GM21526 (cell line): Measurements from ENCODE around the gene CD7.

Experiments
- ATAC-seq: cut with Tn5 transposase; IDR thresholded peaks from one replicate; pipeline ENCODE4 v1.9.1; 2021; ENCODE audit warnings: moderate library complexity; ENCODE audit not compliant: unreplicated experiment, low FRiP score

CD7 gene

DNA sequence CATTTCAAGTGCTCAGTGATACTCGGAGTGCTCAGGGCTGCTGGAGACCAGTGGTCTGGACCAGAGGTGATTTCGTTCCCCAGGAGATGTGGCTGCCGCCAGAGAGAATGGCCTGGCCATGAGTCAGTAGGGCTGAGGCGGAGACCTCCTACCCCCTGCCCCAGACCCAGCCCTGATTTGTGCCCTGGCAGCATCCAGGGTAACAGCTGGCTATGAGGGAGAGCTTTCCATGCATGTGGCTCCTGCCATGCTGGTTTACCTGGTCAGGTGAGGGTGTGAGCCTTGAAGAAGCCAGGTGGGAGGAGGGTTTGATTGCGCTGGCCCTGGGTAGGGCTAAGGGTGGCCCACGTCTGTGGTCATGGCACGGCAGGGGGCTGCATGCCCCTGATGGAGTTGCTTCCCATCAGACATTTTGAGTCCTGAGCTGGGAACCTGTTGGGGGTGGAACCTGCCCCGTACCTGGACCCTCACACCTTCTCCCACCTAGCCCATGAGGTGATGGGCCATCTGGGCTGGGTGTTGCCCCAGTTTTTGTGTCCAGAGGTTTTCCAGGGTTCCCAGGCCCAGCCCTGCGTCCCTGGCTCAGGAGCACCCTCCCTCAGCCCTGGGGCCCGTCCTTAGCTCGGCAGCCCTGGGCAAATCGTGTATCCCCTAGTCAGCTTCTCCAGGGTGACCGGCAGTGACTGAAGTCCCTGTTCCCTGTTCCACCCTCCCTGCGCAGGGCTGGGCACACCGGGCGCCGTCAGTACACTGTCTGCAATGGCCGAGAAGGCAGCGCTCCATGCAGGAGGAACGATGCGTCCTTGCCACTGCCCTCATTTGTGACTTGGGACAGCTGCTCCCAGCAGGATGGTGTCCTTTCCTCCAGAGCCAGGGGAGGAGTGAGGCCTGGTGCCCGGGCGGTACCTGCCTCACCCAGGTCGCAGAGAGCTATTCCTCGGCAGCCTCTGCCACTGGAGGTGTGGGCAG lies 34.9 kb downstream of the CD7 start:
- no peak for ATAC-seq

DNA sequence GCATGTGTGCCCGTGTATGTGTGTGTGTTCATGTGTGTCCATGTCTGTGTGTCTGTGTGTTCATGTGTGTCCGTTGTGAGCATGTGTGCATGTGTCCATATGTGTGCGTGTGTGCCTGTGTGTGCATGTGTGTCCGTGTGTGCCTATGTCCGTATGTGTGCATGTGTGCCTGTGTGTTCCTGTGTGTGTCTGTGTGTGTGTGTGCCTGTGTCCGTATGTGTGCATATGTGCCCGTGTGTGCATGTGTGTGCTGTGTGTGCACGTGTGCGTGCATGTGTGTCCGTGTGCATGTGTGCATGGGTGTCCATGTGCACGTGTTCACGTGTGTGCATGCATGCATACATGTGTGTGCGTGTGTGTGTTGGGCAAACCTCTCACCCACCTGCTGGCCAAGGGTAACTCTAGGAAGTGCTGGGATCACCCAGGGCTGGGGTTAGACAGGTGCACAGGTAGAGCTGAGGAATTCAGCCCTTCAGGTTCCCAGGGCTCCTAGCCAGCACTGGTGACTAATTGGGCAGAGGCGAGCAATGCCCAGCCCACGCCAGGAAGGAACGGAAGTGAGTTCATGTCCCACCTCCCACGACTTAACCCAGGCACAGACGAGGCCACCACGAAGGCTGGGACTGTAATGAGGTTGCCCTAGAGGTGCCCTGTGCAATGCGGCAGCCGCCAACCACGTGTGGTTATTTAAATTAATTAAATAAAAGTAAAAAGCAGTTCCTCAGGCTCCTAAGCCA lies 35.7 kb downstream of the CD7 start:
- no peak for ATAC-seq

DNA sequence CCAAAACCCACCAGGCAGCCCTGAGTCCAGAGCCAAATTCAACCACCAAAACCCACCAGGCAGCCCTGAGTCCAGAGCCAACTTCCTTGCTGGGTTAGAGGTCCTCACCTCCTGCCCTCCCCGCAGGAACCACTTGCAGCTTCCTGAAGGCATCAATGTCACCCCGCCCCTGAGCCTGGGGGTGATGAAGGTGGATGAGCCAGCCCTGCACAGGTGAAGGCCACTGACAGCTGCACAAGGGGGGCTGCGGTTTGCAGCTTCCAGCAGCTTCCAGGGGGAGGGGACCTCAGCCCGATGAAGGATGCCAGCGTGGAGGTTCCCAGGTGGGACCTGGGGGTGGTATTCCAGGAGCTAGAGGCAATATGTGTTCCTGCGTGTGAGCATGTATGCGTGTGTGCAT lies 36.3 kb downstream of the CD7 start:
- no peak for ATAC-seq

DNA sequence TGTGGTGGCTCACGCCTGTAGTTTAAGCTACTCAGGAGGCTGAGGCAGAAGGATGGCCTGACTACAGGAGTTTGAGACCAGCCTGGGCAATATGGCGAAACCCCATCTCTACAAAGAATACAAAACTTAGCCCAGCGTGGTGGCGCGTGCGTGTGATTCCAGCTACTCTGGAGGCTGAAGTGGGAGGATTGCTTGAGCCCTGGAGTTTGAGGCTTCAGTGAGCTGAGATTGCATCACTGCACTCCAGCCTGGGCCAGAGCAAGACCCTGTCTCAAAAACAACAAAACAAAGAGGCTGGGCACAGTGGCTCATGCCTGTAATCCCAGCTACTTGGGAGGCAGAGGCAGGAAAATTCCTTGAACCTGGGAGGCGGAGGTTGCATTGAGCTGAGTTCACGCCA lies 36.9 kb downstream of the CD7 start:
- ATAC-seq, result no peak

DNA sequence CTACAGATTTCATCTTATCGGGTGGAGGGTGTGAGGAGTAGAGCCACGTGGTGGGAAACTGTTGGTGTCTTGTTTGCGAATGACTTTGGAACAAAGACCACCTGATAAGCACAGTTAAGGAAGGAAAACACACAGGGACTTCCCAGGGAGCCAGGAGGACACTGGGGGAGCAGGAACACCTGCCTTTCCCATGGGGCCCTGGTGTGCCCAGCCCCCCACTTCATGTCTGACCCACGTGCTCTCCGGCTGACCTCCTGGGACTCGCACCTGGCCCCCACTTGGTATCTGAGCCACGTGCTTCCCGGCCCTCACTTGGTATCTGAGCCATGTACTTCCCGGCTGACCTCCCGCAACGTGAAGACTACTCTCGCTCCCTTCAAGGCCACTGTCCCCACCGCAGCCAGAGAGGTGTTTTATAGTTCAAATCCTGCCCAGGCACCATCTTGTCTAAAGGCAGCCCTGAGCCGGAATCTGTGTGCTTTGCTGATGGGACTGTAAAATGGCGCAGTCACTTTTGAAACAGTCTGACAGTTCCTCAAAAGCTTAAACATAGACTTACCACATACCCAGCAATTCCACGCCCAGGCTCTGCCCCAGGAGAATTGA lies 38.5 kb downstream of the CD7 start:
- ATAC-seq, result no peak

DNA sequence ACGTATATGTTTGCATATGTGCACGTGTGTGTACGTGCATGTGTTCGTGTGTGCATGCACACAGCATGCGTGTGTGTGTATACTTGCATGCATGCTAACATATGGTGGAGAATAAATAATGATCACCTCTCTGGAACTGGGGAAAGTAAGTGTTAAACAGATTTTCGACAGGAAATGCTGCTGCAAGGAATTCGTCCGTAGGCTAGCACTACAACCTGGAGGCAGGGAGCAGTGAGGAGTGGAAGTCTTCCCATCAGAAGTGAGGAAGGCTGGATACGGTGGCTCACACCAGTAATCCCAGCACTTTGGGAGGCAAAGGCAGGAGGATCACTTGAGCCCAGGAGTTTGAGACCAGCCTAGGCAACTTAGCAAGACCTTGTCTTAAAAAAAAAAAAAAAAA lies 39.1 kb downstream of the CD7 start:
- no peak for ATAC-seq

DNA sequence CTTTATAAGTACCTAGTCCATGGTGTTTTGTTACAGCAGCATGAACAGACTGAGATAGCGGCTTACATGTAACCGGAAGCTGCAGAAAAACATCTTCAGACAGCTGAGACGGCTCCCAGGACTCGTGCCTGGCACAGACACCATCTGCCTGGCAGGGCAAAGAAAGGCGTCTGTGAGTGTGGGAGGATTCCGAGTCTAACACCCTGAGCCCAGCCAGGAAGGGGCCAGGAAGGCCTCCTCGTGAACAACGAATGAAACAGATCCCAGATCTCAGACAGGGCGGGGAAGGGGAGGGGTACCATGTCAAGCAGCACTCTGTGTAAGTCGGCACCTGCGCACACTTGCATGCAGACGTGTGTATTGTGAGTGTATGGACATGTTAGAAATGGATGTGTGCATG lies 39.6 kb downstream of the CD7 start:
- ATAC-seq, result no peak

DNA sequence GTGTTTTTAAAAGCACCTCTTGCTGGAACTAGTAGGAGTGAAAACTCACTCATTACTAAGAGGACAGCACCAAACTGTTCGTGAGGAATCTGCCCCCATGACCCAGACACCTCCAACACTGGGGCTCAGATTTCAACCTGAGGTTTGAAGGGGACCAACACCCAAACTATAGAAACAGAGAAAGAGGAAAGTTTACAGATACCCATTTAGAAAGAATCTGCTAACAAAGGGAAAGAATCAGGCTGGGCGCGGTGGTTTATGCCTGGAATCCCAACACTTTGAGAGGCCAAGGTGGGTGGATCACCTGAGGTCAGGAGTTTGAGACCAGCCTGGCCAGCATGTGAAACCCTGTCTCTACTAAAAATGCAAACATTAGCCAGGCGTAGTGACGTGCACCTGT lies 40.5 kb downstream of the CD7 start:
- no peak for ATAC-seq

DNA sequence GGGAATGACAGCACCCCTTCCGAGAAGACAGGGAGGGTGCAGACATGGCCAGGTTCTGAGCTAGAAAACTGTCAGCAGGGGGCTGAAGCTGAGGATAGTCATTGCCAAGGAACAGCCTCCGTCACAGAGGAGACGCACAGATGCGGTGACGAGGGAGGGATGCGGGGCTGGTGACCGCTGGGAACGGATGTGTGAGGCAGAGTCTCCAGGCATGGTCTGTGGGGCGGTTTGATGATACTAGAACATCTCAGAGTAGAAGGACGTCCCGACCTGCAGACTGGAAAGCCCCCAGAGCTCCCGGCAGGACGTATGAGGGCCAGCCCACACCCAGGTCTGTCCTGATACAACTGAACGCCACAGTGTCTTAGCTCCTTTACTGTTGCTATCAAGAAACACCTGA lies 42.1 kb downstream of the CD7 start:
- no peak for ATAC-seq

DNA sequence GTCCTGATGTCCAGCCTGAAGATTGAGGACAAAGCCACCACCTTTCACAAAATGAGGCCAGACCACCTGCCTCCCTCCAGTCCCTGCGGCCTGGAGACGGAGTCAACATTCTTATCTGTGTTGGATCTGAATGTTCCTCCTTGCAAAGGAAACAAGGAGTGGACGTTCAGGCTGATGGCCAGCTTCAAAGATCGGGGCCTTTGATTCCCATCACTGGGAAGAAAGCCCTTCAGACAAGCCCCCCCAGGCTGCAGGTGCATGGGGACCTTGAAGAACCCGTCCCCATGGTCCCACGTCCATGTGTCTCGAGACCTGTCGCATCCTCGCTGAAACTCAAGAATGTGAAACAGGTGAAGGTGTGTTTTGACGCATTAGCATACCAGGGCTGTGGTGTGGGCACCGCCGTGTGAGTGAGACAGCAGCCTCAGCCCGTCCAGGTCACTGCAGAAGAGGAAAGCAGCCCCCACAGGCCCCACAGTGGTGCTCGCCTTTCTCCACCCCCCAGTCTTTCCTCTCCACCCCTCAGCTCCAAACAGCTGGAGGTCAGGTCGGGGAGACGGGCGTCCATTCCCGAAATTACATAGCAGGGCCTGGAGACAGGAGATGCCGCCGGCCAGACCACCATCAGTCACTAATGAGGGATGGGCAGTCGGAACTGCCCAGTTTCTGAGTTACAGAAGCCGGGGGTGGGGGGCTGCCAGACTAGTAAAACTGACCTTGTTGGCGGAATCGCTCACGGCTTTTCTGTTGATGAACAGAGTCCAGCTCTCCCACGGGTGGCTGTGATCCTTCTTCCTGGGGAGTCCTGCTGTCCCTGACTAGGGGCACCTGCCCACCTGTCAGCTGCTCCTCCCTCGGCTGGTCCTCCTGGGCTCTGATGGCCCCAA lies 43.0 kb downstream of the CD7 start:
- ATAC-seq, result no peak

DNA sequence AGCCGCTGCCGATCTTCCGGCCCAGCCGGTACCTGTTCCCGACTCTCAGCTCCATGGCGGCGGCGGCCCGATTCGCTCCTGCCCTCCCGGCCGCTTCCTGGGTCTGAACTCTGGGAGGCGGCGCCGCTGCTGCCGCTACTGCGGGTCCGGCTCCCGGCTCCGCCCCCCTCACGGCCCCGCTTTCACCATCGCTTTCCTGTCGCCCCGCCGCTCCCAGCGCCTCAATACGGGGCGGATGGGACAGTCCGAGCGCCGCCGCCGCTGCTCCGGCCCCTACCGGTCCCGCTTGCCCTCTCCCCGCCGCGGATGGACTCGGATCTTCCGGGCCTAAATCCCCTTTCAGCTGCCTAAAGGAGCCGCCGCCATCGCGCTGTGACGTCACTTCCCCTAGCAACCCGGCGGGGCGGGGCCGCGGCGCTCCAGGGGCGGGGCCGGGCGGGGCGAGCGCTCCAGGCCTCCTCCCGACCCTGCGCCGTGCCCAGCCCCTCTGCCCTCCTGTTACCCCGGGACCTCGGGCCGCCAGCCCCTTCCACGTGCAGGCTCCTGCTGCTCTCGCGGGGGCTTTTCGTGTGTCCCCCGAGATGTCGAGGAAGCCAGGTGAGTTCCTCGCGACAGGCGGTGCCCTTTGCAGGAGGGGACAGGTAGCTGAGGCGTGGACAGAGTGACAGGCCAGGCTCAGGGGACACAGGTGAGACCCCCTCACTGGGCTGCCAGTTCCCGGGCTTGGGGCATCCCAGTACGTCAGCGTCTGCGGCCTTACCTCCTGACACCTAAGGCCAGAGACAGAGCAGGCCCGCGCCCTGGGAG lies 43.9 kb downstream of the CD7 start, which contains the start of gene CSNK1D:
Gene CSNK1D (minus strand): TSS at position 374 of the 807 bp plus-strand sequence. CDS start 319 bp downstream, at position 55.
- ATAC-seq, result peak; percentile 65

DNA sequence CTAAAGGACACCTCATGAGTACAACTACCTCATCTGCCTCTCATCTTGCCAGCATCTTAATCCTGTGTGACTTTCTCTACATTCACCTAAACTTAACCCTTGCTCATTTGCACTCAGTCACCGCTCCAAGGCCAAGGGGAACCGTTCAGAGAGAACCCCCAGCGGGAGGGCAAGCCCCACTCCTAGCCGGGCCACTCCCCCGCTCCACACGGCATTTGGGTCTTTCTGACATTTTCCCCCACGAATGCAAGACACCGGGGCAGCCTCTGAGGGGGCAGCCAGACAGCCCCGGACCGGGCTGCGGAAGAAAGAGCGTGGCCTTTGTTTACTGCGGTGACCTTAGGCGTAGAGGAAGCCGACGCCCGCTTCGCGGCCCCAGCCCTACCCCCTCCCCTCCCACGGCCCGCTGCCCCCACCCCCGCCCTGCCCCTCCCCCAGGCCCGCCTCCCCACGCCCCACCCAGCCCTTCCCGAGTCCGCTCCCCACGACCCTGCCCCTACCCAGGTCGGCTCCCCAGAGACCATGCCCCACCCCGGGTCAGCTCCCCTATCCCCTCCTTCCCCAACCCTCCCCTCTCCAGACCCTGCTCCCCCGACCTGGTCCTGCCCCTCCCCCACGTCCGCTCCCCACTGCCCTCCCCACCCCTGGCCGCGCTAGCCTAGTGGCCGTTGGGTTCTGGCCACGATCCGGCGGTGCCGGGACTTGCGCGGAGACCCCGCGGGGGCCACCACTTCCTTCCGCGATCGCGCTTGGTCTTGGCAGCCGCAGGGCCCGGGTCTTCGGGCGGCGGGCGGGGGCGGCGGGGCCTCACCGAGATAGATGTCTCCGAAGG lies 44.7 kb downstream of the CD7 start:
- ATAC-seq, result no peak

DNA sequence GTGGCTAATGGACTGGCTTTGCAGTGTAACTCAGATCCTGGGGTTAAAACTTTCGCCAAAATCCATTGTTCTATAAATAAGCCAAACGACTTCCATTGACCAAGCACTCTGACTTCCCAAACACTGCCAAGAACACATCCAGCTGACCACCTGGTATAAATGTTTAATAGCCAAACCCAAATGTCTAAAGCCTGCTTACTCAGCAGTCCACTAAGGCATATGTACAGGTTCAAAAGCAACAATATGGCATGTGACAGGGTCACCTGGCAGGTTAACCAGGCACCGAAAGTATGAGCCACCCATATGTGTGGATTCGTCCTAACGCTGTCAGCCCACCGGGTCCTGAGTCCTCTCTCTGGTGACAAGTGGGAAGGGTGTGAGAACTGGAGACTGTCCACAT lies 46.0 kb downstream of the CD7 start:
- no peak for ATAC-seq

DNA sequence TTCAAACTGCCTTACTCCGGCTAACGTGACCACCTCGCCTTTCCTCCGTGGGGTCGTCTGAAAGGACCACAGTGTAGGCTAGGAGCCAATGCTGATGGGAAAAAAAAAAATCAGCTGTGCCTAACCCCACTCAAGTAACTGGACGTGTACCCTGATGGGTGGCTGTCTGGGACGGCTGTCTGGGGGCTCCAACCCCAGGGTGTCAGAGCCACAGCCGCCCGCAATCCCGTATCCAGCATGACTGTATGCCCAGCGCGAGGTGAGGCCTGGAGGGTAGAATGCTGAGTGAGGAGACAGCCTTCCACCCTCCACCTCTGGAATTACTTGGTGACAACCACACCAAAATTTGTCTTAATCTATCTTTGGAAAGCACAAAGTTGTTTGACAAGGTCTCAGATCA lies 46.8 kb downstream of the CD7 start:
- ATAC-seq, result no peak

DNA sequence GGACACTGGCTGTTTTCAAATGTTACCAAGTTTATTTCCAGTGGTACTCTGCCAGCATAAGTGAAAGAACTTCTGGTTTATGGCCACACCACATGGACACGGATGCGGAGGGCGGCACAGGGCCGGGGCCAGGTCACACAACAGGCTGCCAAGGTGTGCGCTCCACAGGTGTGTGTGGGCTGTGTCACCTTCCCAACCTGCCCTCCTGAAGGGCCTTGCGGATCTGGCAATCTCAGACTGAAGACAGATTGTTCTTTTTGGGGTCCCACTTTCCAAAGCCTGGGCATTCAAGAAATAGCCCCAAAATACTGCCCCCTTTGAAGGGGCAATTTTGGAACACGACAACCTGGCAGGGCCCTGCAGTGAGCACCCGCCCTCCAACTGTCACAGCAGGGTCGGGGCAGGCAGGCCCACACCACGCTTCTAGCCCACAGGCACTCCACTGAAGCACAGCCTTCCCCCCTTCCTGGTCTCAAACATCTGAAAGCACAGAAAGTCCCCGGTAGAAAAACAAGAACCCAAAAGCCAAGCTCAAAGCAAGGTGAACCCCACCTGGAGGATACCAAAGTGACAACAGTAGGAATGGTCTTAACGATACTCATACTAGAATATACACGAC lies 47.4 kb downstream of the CD7 start:
- no peak for ATAC-seq

DNA sequence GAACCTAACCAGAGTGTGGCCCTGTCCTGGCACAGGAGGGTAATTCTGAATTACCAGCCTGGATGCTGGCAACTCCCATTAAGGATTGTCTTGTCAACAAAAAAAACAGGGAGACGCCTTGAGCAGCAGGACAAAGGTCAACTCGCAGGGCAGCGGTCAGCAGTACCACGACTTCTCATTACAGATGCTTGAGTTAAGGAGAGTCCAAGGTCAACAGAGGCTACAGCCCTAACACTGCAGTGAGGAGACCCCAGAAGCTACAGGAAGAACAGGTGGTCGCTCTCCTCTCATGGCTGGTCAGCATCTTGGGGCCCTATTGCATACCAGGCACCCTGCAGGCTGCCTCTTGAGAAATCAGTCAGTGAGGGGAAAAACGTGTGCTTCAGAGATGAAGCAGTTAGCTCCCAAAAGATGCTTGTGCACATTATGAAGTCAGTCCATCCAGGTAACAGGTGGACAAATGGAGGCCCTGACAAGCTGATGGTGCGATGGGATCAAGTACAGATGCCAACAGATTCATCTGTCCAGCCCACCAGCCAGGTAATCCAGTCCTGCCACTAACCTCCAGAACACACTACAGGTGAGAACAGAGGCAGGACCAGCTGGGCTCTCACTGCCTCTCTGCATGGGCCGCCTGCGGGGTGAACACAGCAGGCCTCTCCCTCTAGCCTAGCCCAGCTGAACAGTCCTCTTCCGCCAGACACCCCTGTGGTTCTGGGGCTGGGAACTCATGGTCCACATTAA lies 48.1 kb downstream of the CD7 start:
- no peak for ATAC-seq

DNA sequence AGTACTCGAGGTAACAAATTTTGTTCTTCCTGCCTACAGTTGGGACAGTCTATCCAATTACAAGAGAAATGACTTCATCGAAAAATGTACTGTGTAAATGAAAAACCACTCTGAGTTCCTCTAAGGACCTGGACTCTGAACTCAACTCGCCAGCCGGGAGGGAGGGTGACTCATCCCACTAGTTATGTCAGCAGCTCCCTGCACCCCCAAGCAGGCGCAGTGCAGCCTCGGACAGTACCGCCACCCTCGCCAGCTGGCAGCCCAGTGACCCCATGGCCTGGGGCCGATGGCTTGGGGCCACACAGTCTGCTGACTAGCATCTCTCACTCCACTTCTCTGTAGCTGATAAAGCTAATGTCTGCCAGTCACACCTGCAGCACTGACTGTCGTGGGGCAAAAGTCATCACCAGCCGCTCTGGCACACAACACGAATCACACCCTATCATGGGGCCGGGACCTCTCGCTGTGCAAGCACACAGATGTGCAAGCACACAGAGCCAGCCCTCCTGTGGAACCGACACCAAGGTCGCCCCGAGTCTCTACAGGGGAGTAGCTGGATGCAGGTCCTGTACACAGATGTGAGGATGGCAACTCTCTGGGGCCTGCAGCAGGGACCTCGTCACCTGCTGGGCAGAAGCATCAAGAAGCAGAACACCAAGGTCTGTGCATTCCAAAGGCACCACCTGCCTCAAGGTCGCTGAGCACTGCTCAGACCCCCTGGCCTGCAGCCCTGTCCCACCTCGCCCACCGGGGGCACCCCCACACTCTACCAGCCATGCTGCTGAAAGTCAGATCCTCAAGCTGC lies 49.6 kb downstream of the CD7 start:
- ATAC-seq, result no peak
